Esophagus muscularis mucosa (tissue), 4 donors: ENCODE data around the gene BPGM. TPM values are rescaled to one million over a fixed set of nuclear protein-coding genes. Genes with fewer than 3 reads are reported as not detected.

Experiments used
- DNase-seq: peaks from one replicate; pipeline ENCODE4 v3.0.0-alpha.2; 2017; ENCODE audit errors: extremely low spot score
- H3K27ac ChIP-seq, 4 donors: fragments of 200-600 bp; sonication (generic); replicated peaks in 1 of 4; 1 replicate in 3 of 4; 2 replicates in 1 of 4; pipeline ENCODE4 v1.5.1; 2016 to 2019; ENCODE audit warnings: mild to moderate bottlenecking in 1 of 4
- H3K27me3 ChIP-seq, 4 donors: fragments of 200-600 bp; sonication (generic); one replicate each; pipeline versions ENCODE4 v1.5.1 to v1.6.0; 2016 to 2019
- H3K36me3 ChIP-seq, 4 donors: fragments of 200-600 bp; sonication (generic); one replicate each; pipeline ENCODE4 v1.5.1; 2016 to 2019
- H3K4me1 ChIP-seq, 4 donors: fragments of 200-600 bp; sonication (generic); one replicate each; pipeline ENCODE4 v1.5.1; 2016 to 2019
- H3K4me3 ChIP-seq, 4 donors: fragments of 200-600 bp; sonication (generic); 1 replicate in 2 of 4; 2 replicates in 2 of 4; pipeline ENCODE4 v1.5.1; 2016 to 2019; ENCODE audit warnings: mild to moderate bottlenecking in 4 of 4, moderate library complexity in 1 of 4
- H3K9me3 ChIP-seq, 4 donors: fragments of 200-600 bp; sonication (generic); 1 replicate in 3 of 4; 2 replicates in 1 of 4; pipeline ENCODE4 v1.5.1; 2016 to 2019
- CTCF ChIP-seq, 3 experiments: fragments of 200-600 bp in 2 of 3; fragments of 450-650 bp in 1 of 3; sonication (generic) in 2 of 3; IDR thresholded peaks; one replicate each; pipeline ENCODE4 v1.5.1; 2017 to 2019; ENCODE audit warnings: antibody characterized with exemption in 3 of 3, mild to moderate bottlenecking in 2 of 3, moderate library complexity in 1 of 3
- EP300 ChIP-seq: sonication (generic); formaldehyde crosslinking; IDR thresholded peaks from one replicate; pipeline ENCODE4 v1.6.1; 2017; ENCODE audit warnings: antibody characterized with exemption
- POLR2A ChIP-seq: fragments of 450-650 bp; IDR thresholded peaks from one replicate; pipeline ENCODE4 v1.6.1; 2017; ENCODE audit warnings: antibody characterized with exemption, moderate library complexity, mild to moderate bottlenecking, low read depth
- POLR2AphosphoS5 ChIP-seq, 2 donors: sonication (generic); formaldehyde crosslinking; IDR thresholded peaks; one replicate each; pipeline ENCODE4 v1.6.1; 2017; ENCODE audit warnings: antibody characterized with exemption in 2 of 2
- WGBS: methylation state at CpG from one replicate; pipeline ENCODE4 v1.1.5; 2018; 5-methylcytosine and 5-hydroxymethylcytosine counted together
- intact Hi-C: fragments of 100-400 bp; cut with DNase I; formaldehyde crosslinking; loops from one replicate; pipeline ENCODE4 v1.15.1; 2023
- total RNA-seq, 4 donors: library from RNA; depleted of rRNA; stranded (reverse); fragments of >200 nt; gene quantifications; one replicate each; pipeline versions ENCODE4 v1.1.0 to v1.2.1, GENCODE V29; 2016

Gene BPGM
- total RNA-seq, 4 donors from 2014 or later: 19.1 to 29.4 (median 22.7) TPM

- 29% methylated on average over 8 of the region's 8 CpGs for WGBS
- Histone ChIP-seq H3K9me3 (no peaks in the 10 kb centered on the region), H3K4me3 (no peak overlapping the region), H3K36me3 (no peaks in the 10 kb centered on the region), H3K4me1 (peaks cover 0 to 10% (median 10%) of the 10 kb centered on the region in 4 donors), H3K27me3 (no peaks in the 10 kb centered on the region), H3K27ac (no peak overlapping the region)
- DNase-seq: no peak
- intact Hi-C loops: no loop called here
- TF ChIP-seq POLR2A (no peak), POLR2AphosphoS5 (IDR thresholded peaks at IDR 0.05) (peak in 1 of 2 donors; percentile 13), CTCF (IDR thresholded peaks at IDR 0.05) (no peak), EP300 (no peak)
Measured at GRCh38 chr7:134669845-134670373, 23.3 kb downstream of the BPGM start.

DNA sequence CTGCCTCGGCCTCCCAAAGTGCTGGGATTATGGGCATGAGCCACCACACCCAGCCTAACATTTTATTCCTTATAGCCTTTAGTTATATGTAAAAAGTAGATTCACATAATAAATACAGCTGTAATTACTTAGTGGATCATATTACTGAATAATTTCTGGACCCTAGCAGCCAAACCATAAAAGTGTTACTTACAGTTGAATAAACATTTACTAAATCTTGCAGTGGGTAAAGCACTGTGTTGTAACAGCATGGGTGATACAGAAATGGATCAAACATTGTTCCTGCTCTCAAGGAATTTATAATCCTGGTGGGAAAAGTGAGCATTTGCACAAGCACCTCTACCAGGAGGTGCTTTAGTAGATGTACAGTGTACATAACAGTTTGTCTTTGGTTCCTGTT, 25.0 kb downstream of the BPGM start:
- H3K27ac ChIP-seq: no peak overlapping the region
- DNase-seq: no peak
- H3K4me3 ChIP-seq: no peak overlapping the region
- peaks cover 0 to 16% (median 13%) of the 10 kb centered on the region in 4 donors for H3K4me1 ChIP-seq
- H3K9me3 ChIP-seq: no peaks in the 10 kb centered on the region
- intact Hi-C loops: no loop called here
- no peaks in the 10 kb centered on the region for H3K36me3 ChIP-seq
- no peaks in the 10 kb centered on the region for H3K27me3 ChIP-seq
- TF ChIP-seq EP300 (no peak), POLR2AphosphoS5 (IDR thresholded peaks at IDR 0.05) (no peak), POLR2A (no peak), CTCF (IDR thresholded peaks at IDR 0.05) (no peak)
- WGBS: 100% methylated on average over 1 of the region's 1 CpG

DNA sequence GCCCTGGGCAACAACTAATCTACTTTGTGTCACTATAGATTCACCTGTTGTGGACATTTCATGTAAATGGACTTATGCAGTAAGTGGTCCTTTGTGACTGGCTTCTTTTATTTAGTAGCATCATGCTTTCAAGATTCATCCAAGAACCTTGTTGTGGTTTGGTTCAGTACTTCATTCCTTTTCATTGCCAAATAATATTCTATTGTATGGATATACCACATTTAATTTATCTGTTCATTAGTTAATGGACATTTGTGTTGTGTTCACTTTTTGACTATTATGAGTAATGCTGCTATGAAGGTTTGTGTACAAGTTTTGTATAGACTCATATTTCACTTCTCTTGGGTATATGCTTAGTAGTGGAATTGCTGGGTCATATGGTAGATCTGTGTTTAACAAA, 27.8 kb downstream of the BPGM start:
- Histone ChIP-seq H3K27me3 (no peaks in the 10 kb centered on the region), H3K36me3 (peaks cover 0 to 8% (median 5%) of the 10 kb centered on the region in 4 donors), H3K9me3 (no peaks in the 10 kb centered on the region), H3K4me1 (peaks cover 0 to 31% (median 19%) of the 10 kb centered on the region in 4 donors), H3K27ac (no peak overlapping the region), H3K4me3 (no peak overlapping the region)
- TF ChIP-seq POLR2AphosphoS5 (IDR thresholded peaks at IDR 0.05): no peak
- no peak for DNase-seq
- intact Hi-C loops: no loop called here

DNA sequence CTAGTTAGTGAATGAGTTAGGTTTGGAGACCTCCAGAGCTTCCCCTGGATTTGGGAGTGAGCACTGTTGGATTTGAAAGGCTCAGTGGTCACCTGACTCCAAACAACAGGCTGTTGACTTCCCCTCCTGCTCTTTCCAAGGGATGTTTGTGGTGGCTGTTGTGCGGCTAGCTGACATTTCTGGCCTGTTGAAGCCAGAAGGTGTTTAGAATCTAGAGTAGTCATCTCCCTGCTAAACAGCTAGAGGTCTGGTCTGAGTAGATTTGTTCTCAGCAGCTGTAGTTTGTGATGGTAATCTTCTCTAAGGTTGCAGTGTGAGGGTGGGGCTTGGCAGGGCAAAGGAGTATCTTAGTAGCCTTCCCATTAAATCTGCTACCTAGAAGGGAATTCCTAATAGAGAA, 30.1 kb downstream of the BPGM start:
- Histone ChIP-seq H3K36me3 (peaks cover 6 to 26% (median 16%) of the 10 kb centered on the region in 4 donors), H3K9me3 (no peaks in the 10 kb centered on the region), H3K4me1 (peaks cover 0 to 22% (median 10%) of the 10 kb centered on the region in 4 donors), H3K27ac (no peak overlapping the region), H3K27me3 (no peaks in the 10 kb centered on the region), H3K4me3 (no peak overlapping the region)
- intact Hi-C loops: no loop called here
- TF ChIP-seq POLR2AphosphoS5 (IDR thresholded peaks at IDR 0.05): no peak
- TF ChIP-seq EP300: no peak
- TF ChIP-seq CTCF (IDR thresholded peaks at IDR 0.05): no peak
- TF ChIP-seq POLR2A: no peak
- DNase-seq: no peak
- no CpG with 5 or more reads among the region's 1 CpG for WGBS

- Histone ChIP-seq H3K4me1 (peaks cover 0 to 22% (median 10%) of the 10 kb centered on the region in 4 donors), H3K9me3 (no peaks in the 10 kb centered on the region), H3K4me3 (no peak overlapping the region), H3K27me3 (no peaks in the 10 kb centered on the region), H3K36me3 (peaks cover 6 to 26% (median 16%) of the 10 kb centered on the region in 4 donors), H3K27ac (no peak overlapping the region)
- 95% methylated on average over 2 of the region's 2 CpGs for WGBS
- DNase-seq: no peak
- intact Hi-C loops: no loop called here
- TF ChIP-seq EP300 (no peak), POLR2A (no peak), CTCF (IDR thresholded peaks at IDR 0.05) (no peak), POLR2AphosphoS5 (IDR thresholded peaks at IDR 0.05) (no peak)
Measured at GRCh38 chr7:134678115-134678514, 31.5 kb downstream of the BPGM start.
